ENCODE measurements around the gene EYA2.

Gene EYA2

DNA sequence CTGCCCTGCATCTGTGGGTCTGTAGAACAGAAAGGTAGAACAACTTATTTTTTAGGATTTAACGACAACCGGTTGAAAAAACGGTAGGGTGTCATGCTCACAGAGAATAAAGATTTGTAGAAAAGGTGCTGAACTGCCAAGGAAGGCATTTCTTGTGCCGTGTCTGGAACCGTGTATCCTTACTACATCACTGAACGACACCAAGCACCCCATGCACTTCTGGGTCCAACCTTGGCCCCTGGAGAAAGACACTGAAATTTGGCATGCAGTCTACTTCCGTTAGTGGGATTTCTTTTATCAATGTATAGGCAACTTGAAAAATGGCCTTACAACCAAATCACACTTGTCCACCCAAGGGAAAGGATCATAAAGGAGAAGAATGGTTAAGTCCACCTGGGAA lies 316.4 kb downstream of the EYA2 start:
- TF ChIP-seq OSR1 (CRISPR knock-in tag; IDR thresholded peaks at IDR 0.05) (no peak), TOX (CRISPR knock-in tag; IDR thresholded peaks at IDR 0.05; ENCODE audit: borderline replicate concordance) (no peak), ZFP3 (CRISPR knock-in tag; IDR thresholded peaks at IDR 0.05) (no peak), SNAI2 (CRISPR knock-in tag; IDR thresholded peaks at IDR 0.05) (no peak), PATZ1 (CRISPR knock-in tag; IDR thresholded peaks at IDR 0.05; ENCODE audit: borderline replicate concordance) (no peak), ESRRG (CRISPR knock-in tag; IDR thresholded peaks at IDR 0.05) (no peak), ISL1 (CRISPR knock-in tag; IDR thresholded peaks at IDR 0.05) (no peak), ZNF565 (CRISPR knock-in tag; conservative IDR thresholded peaks at IDR 0.05; ENCODE audit: low read depth) (no peak)
- TF ChIP-seq, protein P1, sequence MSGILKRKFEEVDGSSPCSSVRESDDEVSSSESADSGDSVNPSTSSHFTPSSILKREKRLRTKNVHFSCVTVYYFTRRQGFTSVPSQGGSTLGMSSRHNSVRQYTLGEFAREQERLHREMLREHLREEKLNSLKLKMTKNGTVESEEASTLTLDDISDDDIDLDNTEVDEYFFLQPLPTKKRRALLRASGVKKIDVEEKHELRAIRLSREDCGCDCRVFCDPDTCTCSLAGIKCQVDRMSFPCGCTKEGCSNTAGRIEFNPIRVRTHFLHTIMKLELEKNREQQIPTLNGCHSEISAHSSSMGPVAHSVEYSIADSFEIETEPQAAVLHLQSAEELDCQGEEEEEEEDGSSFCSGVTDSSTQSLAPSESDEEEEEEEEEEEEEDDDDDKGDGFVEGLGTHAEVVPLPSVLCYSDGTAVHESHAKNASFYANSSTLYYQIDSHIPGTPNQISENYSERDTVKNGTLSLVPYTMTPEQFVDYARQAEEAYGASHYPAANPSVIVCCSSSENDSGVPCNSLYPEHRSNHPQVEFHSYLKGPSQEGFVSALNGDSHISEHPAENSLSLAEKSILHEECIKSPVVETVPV (CRISPR knock-in tag; IDR thresholded peaks at IDR 0.05): no peak
- TF ChIP-seq, protein P2, sequence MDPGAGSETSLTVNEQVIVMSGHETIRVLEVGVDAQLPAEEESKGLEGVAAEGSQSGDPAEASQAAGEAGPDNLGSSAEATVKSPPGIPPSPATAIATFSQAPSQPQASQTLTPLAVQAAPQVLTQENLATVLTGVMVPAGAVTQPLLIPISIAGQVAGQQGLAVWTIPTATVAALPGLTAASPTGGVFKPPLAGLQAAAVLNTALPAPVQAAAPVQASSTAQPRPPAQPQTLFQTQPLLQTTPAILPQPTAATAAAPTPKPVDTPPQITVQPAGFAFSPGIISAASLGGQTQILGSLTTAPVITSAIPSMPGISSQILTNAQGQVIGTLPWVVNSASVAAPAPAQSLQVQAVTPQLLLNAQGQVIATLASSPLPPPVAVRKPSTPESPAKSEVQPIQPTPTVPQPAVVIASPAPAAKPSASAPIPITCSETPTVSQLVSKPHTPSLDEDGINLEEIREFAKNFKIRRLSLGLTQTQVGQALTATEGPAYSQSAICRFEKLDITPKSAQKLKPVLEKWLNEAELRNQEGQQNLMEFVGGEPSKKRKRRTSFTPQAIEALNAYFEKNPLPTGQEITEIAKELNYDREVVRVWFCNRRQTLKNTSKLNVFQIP (CRISPR knock-in tag; IDR thresholded peaks at IDR 0.05; ENCODE audit: borderline replicate concordance, low read depth): no peak
- no peak for ATAC-seq

GRCh38 chr20:47212606-47213207 lies 318.1 kb downstream of the EYA2 start:
- TF ChIP-seq PATZ1 (CRISPR knock-in tag; IDR thresholded peaks at IDR 0.05; ENCODE audit: borderline replicate concordance) (no peak), ISL1 (CRISPR knock-in tag; IDR thresholded peaks at IDR 0.05) (no peak), TCF4 (CRISPR knock-in tag; IDR thresholded peaks at IDR 0.05; ENCODE audit: borderline replicate concordance) (no peak), GLIS3 (CRISPR knock-in tag; IDR thresholded peaks at IDR 0.05) (no peak), ZFP3 (CRISPR knock-in tag; IDR thresholded peaks at IDR 0.05) (no peak)
- TF ChIP-seq, protein P1 (CRISPR knock-in tag; IDR thresholded peaks at IDR 0.05): no peak
- ATAC-seq: no peak

DNA sequence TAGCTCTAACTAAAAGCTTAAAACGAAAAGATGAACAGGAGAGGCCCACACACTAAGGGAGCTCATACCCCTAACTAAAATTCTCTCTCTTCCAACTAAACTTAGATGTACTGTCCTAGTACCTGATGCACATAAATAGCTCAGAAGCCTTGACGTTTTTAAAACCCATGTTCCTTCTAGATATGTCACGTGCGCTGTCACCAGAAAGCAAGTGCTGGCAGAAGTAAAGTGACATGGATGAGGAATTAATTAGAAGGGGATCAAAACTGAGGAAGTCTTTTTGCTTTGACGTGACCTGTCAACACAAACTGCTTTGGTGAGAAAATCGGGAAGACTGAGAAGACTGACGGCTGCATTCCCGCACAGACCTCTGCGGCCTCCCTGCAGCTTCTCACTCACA lies 319.3 kb downstream of the EYA2 start:
- no peak for ATAC-seq
- TF ChIP-seq RARB (CRISPR knock-in tag; IDR thresholded peaks at IDR 0.05) (no peak), PATZ1 (CRISPR knock-in tag; IDR thresholded peaks at IDR 0.05; ENCODE audit: borderline replicate concordance) (no peak), GLIS3 (CRISPR knock-in tag; IDR thresholded peaks at IDR 0.05) (no peak), ZNF565 (CRISPR knock-in tag; conservative IDR thresholded peaks at IDR 0.05; ENCODE audit: low read depth) (no peak), SNAI2 (CRISPR knock-in tag; IDR thresholded peaks at IDR 0.05) (no peak), TCF4 (CRISPR knock-in tag; IDR thresholded peaks at IDR 0.05; ENCODE audit: borderline replicate concordance) (no peak), ESRRG (CRISPR knock-in tag; IDR thresholded peaks at IDR 0.05) (no peak), ZFP3 (CRISPR knock-in tag; IDR thresholded peaks at IDR 0.05) (no peak), OSR1 (CRISPR knock-in tag; IDR thresholded peaks at IDR 0.05) (no peak), TOX (CRISPR knock-in tag; IDR thresholded peaks at IDR 0.05; ENCODE audit: borderline replicate concordance) (no peak), ZC3H10 (CRISPR knock-in tag; IDR thresholded peaks at IDR 0.05) (no peak), CSDC2 (CRISPR knock-in tag; IDR thresholded peaks at IDR 0.05) (no peak), PPARA (CRISPR knock-in tag; IDR thresholded peaks at IDR 0.05; ENCODE audit: borderline replicate concordance) (no peak), ZNF70 (CRISPR knock-in tag; IDR thresholded peaks at IDR 0.05) (no peak), ARNTL (CRISPR knock-in tag; IDR thresholded peaks at IDR 0.05; ENCODE audit: borderline replicate concordance, low read depth) (no peak), CREB5 (CRISPR knock-in tag; IDR thresholded peaks at IDR 0.05; ENCODE audit: low read depth) (no peak), ZFP30 (CRISPR knock-in tag; IDR thresholded peaks at IDR 0.05) (no peak), BACH2 (CRISPR knock-in tag; IDR thresholded peaks at IDR 0.05; ENCODE audit: borderline replicate concordance) (no peak)

Measured in SK-N-SH treated with all-trans-retinoic acid at 6 μM for 48 hours (cell line).